Mesendoderm (in vitro differentiated cells): Measurements from ENCODE around the gene UBAC2.

Experiments
- DNase-seq: peaks from one replicate; pipeline ENCODE4 v3.0.0; 2013
- H2AK5ac ChIP-seq: 2 replicates; pipeline ENCODE4 v1.6.1; 2013; ENCODE audit warnings: low read length, inconsistent platforms
- H2BK120ac ChIP-seq: 2 replicates; pipeline ENCODE4 v1.6.1; 2013; ENCODE audit warnings: low read depth, mild to moderate bottlenecking, low read length, moderate library complexity, mixed read lengths
- H2BK15ac ChIP-seq: replicated peaks from 2 replicates; pipeline ENCODE4 v1.6.1; 2013; ENCODE audit warnings: low read depth, mild to moderate bottlenecking, moderate library complexity
- H2BK5ac ChIP-seq: 2 replicates; pipeline ENCODE4 v1.6.1; 2013; ENCODE audit warnings: low read length, inconsistent platforms
- H3K18ac ChIP-seq: 2 replicates; pipeline ENCODE4 v1.6.1; 2013; ENCODE audit warnings: mild to moderate bottlenecking, low read length, mixed read lengths
- H3K23ac ChIP-seq: one replicate; pipeline ENCODE4 v1.6.1; 2013; ENCODE audit warnings: low read length
- H3K27ac ChIP-seq: 2 replicates; pipeline ENCODE4 v1.5.1; 2013; ENCODE audit warnings: low read depth, mild to moderate bottlenecking, inconsistent platforms, low read length, moderate library complexity
- H3K27me3 ChIP-seq: 2 replicates; pipeline ENCODE4 v1.6.1; 2013; ENCODE audit warnings: low read length, control low read depth, mild to moderate bottlenecking, inconsistent platforms; ENCODE audit not compliant: insufficient read depth, poor library complexity
- H3K36me3 ChIP-seq: 2 replicates; pipeline ENCODE4 v1.6.1; 2013; ENCODE audit warnings: low read length, inconsistent platforms; ENCODE audit not compliant: control insufficient read depth, insufficient read depth
- H3K4ac ChIP-seq: one replicate; pipeline ENCODE4 v1.6.1; 2013; ENCODE audit warnings: low read depth, mild to moderate bottlenecking, low read length, moderate library complexity
- H3K4me1 ChIP-seq: 2 replicates; pipeline ENCODE4 v1.6.1; 2013; ENCODE audit warnings: low read depth, low read length, inconsistent platforms; ENCODE audit not compliant: control insufficient read depth
- H3K4me2 ChIP-seq: 2 replicates; pipeline ENCODE4 v1.6.1; 2013; ENCODE audit warnings: low read length
- H3K4me3 ChIP-seq: 2 replicates; pipeline ENCODE4 v1.5.1; 2013; ENCODE audit warnings: mild to moderate bottlenecking, low read length
- H3K56ac ChIP-seq: one replicate; pipeline ENCODE4 v1.6.1; 2013; ENCODE audit warnings: low read length
- H3K79me1 ChIP-seq: 2 replicates; pipeline ENCODE4 v1.6.1; 2013; ENCODE audit warnings: low read length, inconsistent platforms
- H3K79me2 ChIP-seq: 2 replicates; pipeline ENCODE4 v1.6.1; 2013; ENCODE audit warnings: mild to moderate bottlenecking, low read length; ENCODE audit not compliant: control insufficient read depth, insufficient read depth
- H3K9ac ChIP-seq: 2 replicates; pipeline ENCODE4 v1.6.1; 2013; ENCODE audit warnings: low read length, inconsistent platforms
- H4K5ac ChIP-seq: one replicate; pipeline ENCODE4 v1.6.1; 2013; ENCODE audit warnings: low read length
- H4K8ac ChIP-seq: one replicate; pipeline ENCODE4 v1.6.1; 2013; ENCODE audit warnings: low read depth, mild to moderate bottlenecking, control low read depth, low read length, moderate library complexity
- WGBS: extraction: QIAGEN DNeasy Blood & Tissue Kit; methylation state at CpG from one replicate; pipeline ENCODE4 v1.1.7; 2013; ENCODE audit warnings: low lambda C conversion rate, missing lambda C conversion rate; ENCODE audit not compliant: insufficient coverage; ENCODE audit errors: extremely low coverage; 5-methylcytosine and 5-hydroxymethylcytosine counted together

The UBAC2 gene

GRCh38 chr13:99287551-99287950, 86.9 kb downstream of the UBAC2 start:
- DNase-seq, result no peak
- no peaks in the 10 kb centered on the region for H3K4me1 ChIP-seq
- whole genome bisulfite sequencing, result no CpG with 5 or more reads among the region's 4 CpGs
- no peaks in the 10 kb centered on the region for H3K79me2 ChIP-seq
- H3K4ac ChIP-seq, result no peak overlapping the region
- no peak overlapping the region for H3K27ac ChIP-seq
- H3K27me3 ChIP-seq, result no peaks in the 10 kb centered on the region
- no peak overlapping the region for H3K9ac ChIP-seq
- no peaks in the 10 kb centered on the region for H3K36me3 ChIP-seq
- no peak overlapping the region for H3K4me2 ChIP-seq
- H2BK5ac ChIP-seq, result no peak overlapping the region
- no peak overlapping the region for H4K8ac ChIP-seq
- H3K56ac ChIP-seq, result no peak overlapping the region
- no peak overlapping the region for H2BK15ac ChIP-seq
- H4K5ac ChIP-seq, result no peak overlapping the region
- no peak overlapping the region for H2AK5ac ChIP-seq
- peaks cover 3% of the 10 kb centered on the region for H3K79me1 ChIP-seq
- no peak overlapping the region for H3K18ac ChIP-seq
- no peak overlapping the region for H2BK120ac ChIP-seq
- H3K23ac ChIP-seq, result no peak overlapping the region
- no peak overlapping the region for H3K4me3 ChIP-seq

DNA sequence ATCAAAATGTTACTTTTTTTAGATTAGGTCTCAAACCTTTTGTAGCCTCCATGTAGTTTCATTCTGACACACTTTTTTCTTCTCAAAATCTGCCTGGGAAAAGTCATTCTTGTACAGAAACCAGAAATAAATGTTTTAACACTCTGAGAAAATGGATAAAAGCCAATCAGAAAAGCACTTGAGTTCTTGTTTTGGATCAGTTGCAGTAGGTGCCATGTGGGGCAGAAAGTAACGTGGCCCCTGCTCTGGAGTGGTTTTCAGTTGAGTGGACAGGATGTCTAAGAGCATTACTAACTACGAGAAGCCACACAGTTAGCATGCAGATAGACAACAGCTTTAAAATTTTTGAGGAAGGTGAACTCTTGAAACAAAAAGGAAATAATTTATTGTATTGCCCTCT, 87.4 kb downstream of the UBAC2 start:
- H3K56ac ChIP-seq, result no peak overlapping the region
- no peak overlapping the region for H3K4me2 ChIP-seq
- H3K18ac ChIP-seq, result no peak overlapping the region
- H3K27me3 ChIP-seq, result no peaks in the 10 kb centered on the region
- no peaks in the 10 kb centered on the region for H3K4me1 ChIP-seq
- H3K79me1 ChIP-seq, result peaks cover 3% of the 10 kb centered on the region
- no peak overlapping the region for H4K5ac ChIP-seq
- no peak overlapping the region for H2BK5ac ChIP-seq
- H2BK15ac ChIP-seq, result no peak overlapping the region
- no peak overlapping the region for H3K9ac ChIP-seq
- H3K79me2 ChIP-seq, result no peaks in the 10 kb centered on the region
- H3K27ac ChIP-seq, result no peak overlapping the region
- H3K23ac ChIP-seq, result no peak overlapping the region
- H4K8ac ChIP-seq, result no peak overlapping the region
- DNase-seq, result no peak
- H3K4ac ChIP-seq, result no peak overlapping the region
- H2AK5ac ChIP-seq, result no peak overlapping the region
- H3K4me3 ChIP-seq, result no peak overlapping the region
- no peak overlapping the region for H2BK120ac ChIP-seq
- WGBS, result no CpG with 5 or more reads among the region's 2 CpGs
- no peaks in the 10 kb centered on the region for H3K36me3 ChIP-seq

- Histone ChIP-seq H4K8ac (no peak overlapping the region), H3K27me3 (no peaks in the 10 kb centered on the region), H3K4me3 (no peak overlapping the region), H3K79me2 (no peaks in the 10 kb centered on the region), H3K9ac (no peak overlapping the region), H3K23ac (no peak overlapping the region), H2BK5ac (no peak overlapping the region), H2BK120ac (no peak overlapping the region), H3K4me2 (no peak overlapping the region), H3K79me1 (peaks cover 3% of the 10 kb centered on the region), H3K4me1 (no peaks in the 10 kb centered on the region), H4K5ac (no peak overlapping the region), H3K27ac (no peak overlapping the region), H2BK15ac (no peak overlapping the region), H3K18ac (no peak overlapping the region), H3K36me3 (no peaks in the 10 kb centered on the region), H3K4ac (no peak overlapping the region), H2AK5ac (no peak overlapping the region), H3K56ac (no peak overlapping the region)
- 100% methylated on average over 1 of the region's 2 CpGs for WGBS
- no peak for DNase-seq
Observed at GRCh38 chr13:99289271-99289670, 88.6 kb downstream of the UBAC2 start.

DNA sequence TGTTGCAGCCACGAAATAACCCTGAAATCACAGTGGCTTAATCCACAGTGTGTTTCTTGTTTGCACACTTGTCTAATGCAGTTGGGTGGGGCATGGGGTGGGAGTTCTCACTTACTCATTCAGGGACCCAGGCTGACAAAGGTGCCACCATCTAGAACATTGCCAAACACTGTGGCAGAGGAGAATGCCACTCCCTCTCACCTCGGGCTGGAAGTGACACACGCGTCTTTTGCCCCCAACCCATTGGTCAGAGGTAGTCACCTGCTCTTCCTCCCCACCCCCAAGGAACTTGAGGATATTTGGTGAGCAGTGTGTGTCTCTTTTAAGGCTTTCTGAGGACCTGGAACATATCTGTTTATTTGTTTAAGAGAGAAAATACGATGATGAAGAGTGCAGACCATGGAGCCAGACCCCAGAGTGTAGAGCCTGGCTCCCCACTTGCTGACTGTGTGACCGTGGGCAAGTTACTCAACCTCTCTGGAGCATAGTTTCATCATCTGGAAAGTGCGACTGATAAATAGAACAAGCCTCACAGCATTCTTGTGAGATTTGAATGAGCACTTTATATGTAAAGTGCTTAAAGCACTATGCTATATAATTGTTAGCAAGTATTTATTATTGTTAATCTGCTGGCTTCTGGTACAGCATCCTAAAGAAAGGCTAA, 89.2 kb downstream of the UBAC2 start:
- H3K4me2 ChIP-seq, result no peak overlapping the region
- no peak overlapping the region for H4K5ac ChIP-seq
- H4K8ac ChIP-seq, result no peak overlapping the region
- no peak overlapping the region for H3K23ac ChIP-seq
- H3K79me2 ChIP-seq, result no peaks in the 10 kb centered on the region
- no peak overlapping the region for H3K27ac ChIP-seq
- no peak overlapping the region for H3K9ac ChIP-seq
- H3K79me1 ChIP-seq, result peaks cover 3% of the 10 kb centered on the region
- H3K18ac ChIP-seq, result no peak overlapping the region
- no peak overlapping the region for H2BK5ac ChIP-seq
- H3K56ac ChIP-seq, result no peak overlapping the region
- no peak overlapping the region for H2BK15ac ChIP-seq
- no CpG with 5 or more reads among the region's 7 CpGs for WGBS
- DNase-seq, result no peak
- H3K4ac ChIP-seq, result no peak overlapping the region
- no peaks in the 10 kb centered on the region for H3K4me1 ChIP-seq
- no peaks in the 10 kb centered on the region for H3K36me3 ChIP-seq
- no peak overlapping the region for H3K4me3 ChIP-seq
- H2BK120ac ChIP-seq, result no peak overlapping the region
- no peaks in the 10 kb centered on the region for H3K27me3 ChIP-seq
- no peak overlapping the region for H2AK5ac ChIP-seq

DNA sequence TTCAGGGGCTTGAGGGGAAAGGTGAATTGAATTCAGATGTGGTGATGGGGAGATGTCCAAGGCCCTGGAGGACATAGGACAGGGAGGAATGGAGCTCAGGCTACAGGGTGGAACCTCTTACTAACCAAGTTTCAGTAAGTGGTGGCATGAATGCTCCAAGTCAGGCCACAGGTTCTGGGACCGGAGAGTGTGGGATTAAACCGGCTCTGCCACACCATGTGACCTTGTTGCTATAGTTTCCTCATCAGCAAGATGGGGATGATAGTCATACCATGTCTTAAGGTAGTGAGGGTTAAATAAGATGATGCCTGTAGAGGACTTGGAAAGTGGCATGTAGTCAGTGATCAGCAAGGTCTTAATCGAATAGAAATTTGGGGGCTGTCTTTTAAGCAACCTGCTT, 90.2 kb downstream of the UBAC2 start:
- no peak overlapping the region for H3K4ac ChIP-seq
- no CpG with 5 or more reads among the region's 3 CpGs for WGBS

DNA sequence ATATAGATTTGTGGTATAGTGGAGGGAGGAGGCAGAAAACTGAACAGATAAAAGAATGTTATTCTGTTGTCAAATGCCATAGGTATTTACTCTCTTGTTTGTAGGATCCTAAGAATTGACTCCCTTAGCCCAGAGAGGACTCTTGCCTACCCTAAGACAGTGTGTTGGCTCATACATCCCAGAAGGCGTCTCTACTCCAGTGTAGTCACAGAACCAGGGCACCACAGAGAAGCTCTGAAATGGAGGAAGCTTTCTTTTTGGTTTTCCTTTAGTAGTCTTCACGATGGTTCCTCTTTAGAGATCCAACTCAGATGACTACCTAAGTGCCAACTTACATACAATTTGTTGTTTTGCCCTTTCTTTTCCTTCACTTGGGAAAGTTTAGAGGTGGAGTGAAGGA, 92.5 kb downstream of the UBAC2 start:
- H3K4me3 ChIP-seq, result no peak overlapping the region
- no peak overlapping the region for H3K23ac ChIP-seq
- no peak overlapping the region for H3K27ac ChIP-seq
- H3K27me3 ChIP-seq, result no peaks in the 10 kb centered on the region
- H3K4me2 ChIP-seq, result no peak overlapping the region
- H3K18ac ChIP-seq, result no peak overlapping the region
- H3K79me1 ChIP-seq, result no peaks in the 10 kb centered on the region
- no peaks in the 10 kb centered on the region for H3K4me1 ChIP-seq
- no peak overlapping the region for H2BK5ac ChIP-seq
- no peak overlapping the region for H3K4ac ChIP-seq
- no peak overlapping the region for H3K56ac ChIP-seq
- no peak for DNase-seq
- H4K5ac ChIP-seq, result no peak overlapping the region
- no peaks in the 10 kb centered on the region for H3K36me3 ChIP-seq
- no peak overlapping the region for H2BK15ac ChIP-seq
- no peak overlapping the region for H2AK5ac ChIP-seq
- H2BK120ac ChIP-seq, result no peak overlapping the region
- no peak overlapping the region for H3K9ac ChIP-seq
- H4K8ac ChIP-seq, result no peak overlapping the region
- no CpG with 5 or more reads among the region's 2 CpGs for WGBS
- no peaks in the 10 kb centered on the region for H3K79me2 ChIP-seq

More for the DNA sequence above, 90.2 kb downstream of the UBAC2 start:
- no peak overlapping the region for H3K4me2 ChIP-seq
- no peak overlapping the region for H2BK120ac ChIP-seq
- H3K27ac ChIP-seq, result no peak overlapping the region
- no peaks in the 10 kb centered on the region for H3K36me3 ChIP-seq
- no peak overlapping the region for H3K18ac ChIP-seq
- H3K23ac ChIP-seq, result no peak overlapping the region
- no peak overlapping the region for H4K8ac ChIP-seq
- no peak overlapping the region for H3K4me3 ChIP-seq
- H3K79me2 ChIP-seq, result no peaks in the 10 kb centered on the region
- no peak overlapping the region for H2BK15ac ChIP-seq
- no peak for DNase-seq
- H3K56ac ChIP-seq, result no peak overlapping the region
- no peaks in the 10 kb centered on the region for H3K4me1 ChIP-seq
- H3K27me3 ChIP-seq, result no peaks in the 10 kb centered on the region
- H2BK5ac ChIP-seq, result no peak overlapping the region
- peaks cover 3% of the 10 kb centered on the region for H3K79me1 ChIP-seq
- no peak overlapping the region for H3K9ac ChIP-seq
- H4K5ac ChIP-seq, result no peak overlapping the region
- no peak overlapping the region for H2AK5ac ChIP-seq
